ENCODE measurements around the gene ACP4. TPM values are rescaled to one million over a fixed set of nuclear protein-coding genes. Genes with fewer than 3 reads are reported as not detected.
"Not testable (repeated sequence)": the region's sequence is repeated elsewhere in the genome, so short reads cannot be mapped to it uniquely, and the experiment has no call there.

Gene ACP4
- total and polyA plus RNA-seq, 2 donors: not detected

DNA sequence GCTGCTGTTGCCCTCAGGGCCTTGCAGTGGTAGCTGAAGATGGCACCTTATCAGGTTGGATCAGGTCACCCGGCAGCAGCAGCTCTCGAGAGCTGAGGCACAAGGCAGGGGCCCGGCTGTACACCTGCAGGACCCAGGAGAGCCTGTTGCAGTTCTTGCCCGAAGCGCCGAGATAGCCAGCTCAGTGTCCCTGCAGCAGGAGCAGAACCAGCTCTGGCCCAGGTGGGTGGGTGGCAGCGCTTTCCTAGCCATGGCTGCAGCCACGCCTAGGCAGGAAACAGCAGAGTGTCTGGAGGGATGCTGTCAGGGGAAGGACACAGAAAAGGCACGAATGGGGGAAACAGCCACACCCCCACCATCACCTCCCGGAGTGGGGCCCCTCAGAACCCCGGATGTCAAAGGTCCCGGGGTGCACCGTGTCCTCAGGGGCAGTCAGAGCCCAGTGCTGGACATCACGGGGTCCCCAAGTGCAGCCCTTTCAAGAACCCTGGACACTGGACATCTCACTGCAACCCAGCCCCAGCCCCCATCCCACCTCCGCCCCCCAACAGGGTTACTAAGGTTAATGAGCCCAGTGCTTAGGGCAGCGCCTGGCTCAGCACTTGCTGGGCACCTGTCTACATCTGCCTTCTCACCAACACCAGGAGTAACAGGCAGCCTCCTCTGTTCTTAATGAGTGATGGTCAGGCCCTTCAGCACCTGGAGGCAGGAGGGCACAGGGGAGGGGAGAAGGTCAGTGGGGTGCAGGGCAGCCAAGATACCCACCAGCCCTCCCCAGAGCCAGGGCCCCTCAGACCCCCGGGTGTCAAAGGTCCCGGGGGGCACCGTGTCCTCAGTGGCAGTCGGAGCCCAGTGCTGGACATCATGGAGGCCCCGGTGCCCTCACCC is 8.7 kb downstream of the ACP4 start:
- Histone ChIP-seq H3K4me1 (ENCODE audit: control insufficient read depth in 2 of 2, insufficient read depth in 2 of 2, low read length in 2 of 2) (peaks cover 14 to 20% of the 10 kb centered on the region in 2 donors), H3K4me3 (ENCODE audit: low read length in 2 of 2) (no peak overlapping the region), H3K9me3 (ENCODE audit: control insufficient read depth in 2 of 2, insufficient read depth in 1 of 2, low read length in 1 of 2) (no peaks in the 10 kb centered on the region), H3K36me3 (ENCODE audit: control insufficient read depth in 2 of 2, insufficient read depth in 2 of 2, low read length in 1 of 2) (peaks cover 51 to 54% of the 10 kb centered on the region in 2 donors), H3K27me3 (ENCODE audit: control insufficient read depth in 2 of 2, insufficient read depth in 1 of 2, low read length in 1 of 2) (peaks cover 0 to 2% of the 10 kb centered on the region in 2 donors), H3K27ac (ENCODE audit: low read depth in 1 of 2, low read length in 1 of 2) (peak overlapping the region in 1 of 2 donors; percentile 11)
- 96% methylated on average over 21 of the region's 21 CpGs for WGBS
- no peak for DNase-seq (ENCODE audit: low read depth in 6 of 9, low spot score in 9 of 9)

- 96% methylated on average over 3 of the region's 3 CpGs for WGBS
- Histone ChIP-seq H3K27ac (ENCODE audit: low read depth in 1 of 2, low read length in 1 of 2) (peak overlapping the region in 1 of 2 donors; percentile 11), H3K4me3 (ENCODE audit: low read length in 2 of 2) (no peak overlapping the region), H3K4me1 (ENCODE audit: control insufficient read depth in 2 of 2, insufficient read depth in 2 of 2, low read length in 2 of 2) (peaks cover 14 to 17% of the 10 kb centered on the region in 2 donors), H3K9me3 (ENCODE audit: control insufficient read depth in 2 of 2, insufficient read depth in 1 of 2, low read length in 1 of 2) (no peaks in the 10 kb centered on the region), H3K36me3 (ENCODE audit: control insufficient read depth in 2 of 2, insufficient read depth in 2 of 2, low read length in 1 of 2) (peaks cover 51 to 54% of the 10 kb centered on the region in 2 donors), H3K27me3 (ENCODE audit: control insufficient read depth in 2 of 2, insufficient read depth in 1 of 2, low read length in 1 of 2) (no peaks in the 10 kb centered on the region)
- DNase-seq (ENCODE audit: low read depth in 6 of 9, low spot score in 9 of 9): no peak
Observed at GRCh38 chr19:50799547-50799851, 9.3 kb downstream of the ACP4 start.

DNA sequence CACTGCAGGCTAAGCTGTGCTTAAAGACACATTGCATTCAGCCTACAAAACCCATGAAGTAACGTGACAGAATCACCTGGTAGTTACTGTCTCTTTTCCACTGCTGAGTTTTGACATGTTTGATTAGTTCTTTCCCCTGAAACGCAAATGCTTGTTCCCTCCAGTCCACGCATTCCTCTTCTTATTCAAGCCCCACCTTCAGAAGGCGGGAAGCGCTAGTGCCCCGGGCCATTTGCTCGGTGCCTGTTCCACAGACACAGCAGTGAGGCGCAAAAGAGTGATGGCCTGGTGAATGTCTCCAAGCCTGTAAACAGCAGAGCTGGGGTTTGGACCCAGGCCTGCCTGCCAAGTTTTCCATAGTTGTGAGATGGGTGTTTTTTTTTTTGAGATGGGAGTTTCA is 10.9 kb downstream of the ACP4 start:
- Histone ChIP-seq H3K9me3 (ENCODE audit: control insufficient read depth in 2 of 2, insufficient read depth in 1 of 2, low read length in 1 of 2) (no peaks in the 10 kb centered on the region), H3K4me1 (ENCODE audit: control insufficient read depth in 2 of 2, insufficient read depth in 2 of 2, low read length in 2 of 2) (peaks cover 14% of the 10 kb centered on the region in 2 donors), H3K36me3 (ENCODE audit: control insufficient read depth in 2 of 2, insufficient read depth in 2 of 2, low read length in 1 of 2) (peaks cover 45 to 52% of the 10 kb centered on the region in 2 donors), H3K27ac (ENCODE audit: low read depth in 1 of 2, low read length in 1 of 2) (no peak overlapping the region), H3K27me3 (ENCODE audit: control insufficient read depth in 2 of 2, insufficient read depth in 1 of 2, low read length in 1 of 2) (no peaks in the 10 kb centered on the region), H3K4me3 (ENCODE audit: low read length in 2 of 2) (no peak overlapping the region)
- WGBS: 96% methylated on average over 8 of the region's 8 CpGs
- no peak for DNase-seq (ENCODE audit: low read depth in 6 of 9, low spot score in 9 of 9)

- DNase-seq (ENCODE audit: low read depth in 6 of 9, low spot score in 9 of 9): peak in 2 of 9 donors; percentile 20 to 28
- H3K27ac ChIP-seq (ENCODE audit: low read depth in 1 of 2, low read length in 1 of 2): peak overlapping the region; percentile 99
- peaks cover 21 to 28% of the 10 kb centered on the region in 2 donors for H3K36me3 ChIP-seq (ENCODE audit: control insufficient read depth in 2 of 2, insufficient read depth in 2 of 2, low read length in 1 of 2)
- no peaks in the 10 kb centered on the region for H3K9me3 ChIP-seq (ENCODE audit: control insufficient read depth in 2 of 2, insufficient read depth in 1 of 2, low read length in 1 of 2)
- H3K4me1 ChIP-seq (ENCODE audit: control insufficient read depth in 2 of 2, insufficient read depth in 2 of 2, low read length in 2 of 2): peaks cover 14% of the 10 kb centered on the region in 2 donors
- peak overlapping the region; percentile 81 to 94 for H3K4me3 ChIP-seq (ENCODE audit: low read length in 2 of 2)
- no peaks in the 10 kb centered on the region for H3K27me3 ChIP-seq (ENCODE audit: control insufficient read depth in 2 of 2, insufficient read depth in 1 of 2, low read length in 1 of 2)
- under 1% methylated on average over 40 of the region's 40 CpGs for WGBS
Observed at GRCh38 chr19:50803633-50804419, 13.6 kb downstream of the ACP4 start.

DNA sequence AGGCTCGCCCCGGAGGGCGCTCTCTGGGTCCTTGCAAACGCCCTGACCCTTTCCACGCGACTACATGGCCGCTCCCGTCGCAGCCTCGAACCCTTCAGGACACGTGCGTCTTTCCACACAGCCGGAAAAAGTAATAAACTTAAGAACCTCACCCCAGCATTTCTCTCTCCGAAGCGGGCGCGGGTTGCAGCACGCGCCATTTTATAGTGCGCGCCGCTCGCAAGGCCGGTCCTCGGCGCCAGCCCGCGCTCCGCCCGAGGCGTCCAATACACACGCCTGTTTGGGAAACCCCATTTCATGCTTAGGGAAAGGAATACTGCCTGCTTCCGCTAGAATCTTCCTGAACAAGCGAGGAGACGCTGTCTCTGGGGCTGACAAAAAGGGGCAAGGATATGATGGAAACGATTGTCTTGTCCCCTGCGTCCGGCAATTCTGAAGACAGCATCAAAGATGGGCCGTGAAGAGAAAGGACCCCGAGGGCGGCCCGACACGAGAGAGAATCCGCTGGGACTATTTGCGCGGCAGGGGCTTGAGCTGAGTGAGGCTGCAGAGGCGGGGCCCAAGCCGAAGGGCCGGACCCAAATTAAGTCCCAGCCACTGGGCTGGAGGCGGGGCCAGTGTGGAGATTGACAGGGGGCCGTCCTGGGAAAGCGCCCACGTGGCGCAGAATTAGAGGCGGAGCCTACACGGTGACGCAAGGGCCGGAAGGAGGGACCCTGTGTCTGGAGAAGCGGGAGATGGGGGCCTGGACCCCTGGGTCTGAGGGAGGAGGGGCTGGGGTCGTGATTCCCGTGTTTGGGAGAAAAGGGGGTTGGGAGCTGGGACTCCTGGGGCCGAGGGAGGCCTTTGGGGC is 14.4 kb downstream of the ACP4 start:
- Histone ChIP-seq H3K4me1 (ENCODE audit: control insufficient read depth in 2 of 2, insufficient read depth in 2 of 2, low read length in 2 of 2) (peaks cover 14% of the 10 kb centered on the region in 2 donors), H3K27ac (ENCODE audit: low read depth in 1 of 2, low read length in 1 of 2) (peak overlapping the region; percentile 99), H3K27me3 (ENCODE audit: control insufficient read depth in 2 of 2, insufficient read depth in 1 of 2, low read length in 1 of 2) (no peaks in the 10 kb centered on the region), H3K4me3 (ENCODE audit: low read length in 2 of 2) (peak overlapping the region; percentile 81 to 94), H3K36me3 (ENCODE audit: control insufficient read depth in 2 of 2, insufficient read depth in 2 of 2, low read length in 1 of 2) (peaks cover 13 to 20% of the 10 kb centered on the region in 2 donors), H3K9me3 (ENCODE audit: control insufficient read depth in 2 of 2, insufficient read depth in 1 of 2, low read length in 1 of 2) (no peaks in the 10 kb centered on the region)
- under 1% methylated on average over 62 of the region's 62 CpGs for WGBS
- DNase-seq (ENCODE audit: low read depth in 6 of 9, low spot score in 9 of 9): peak; percentile 92 to 99 (median 96)

DNA sequence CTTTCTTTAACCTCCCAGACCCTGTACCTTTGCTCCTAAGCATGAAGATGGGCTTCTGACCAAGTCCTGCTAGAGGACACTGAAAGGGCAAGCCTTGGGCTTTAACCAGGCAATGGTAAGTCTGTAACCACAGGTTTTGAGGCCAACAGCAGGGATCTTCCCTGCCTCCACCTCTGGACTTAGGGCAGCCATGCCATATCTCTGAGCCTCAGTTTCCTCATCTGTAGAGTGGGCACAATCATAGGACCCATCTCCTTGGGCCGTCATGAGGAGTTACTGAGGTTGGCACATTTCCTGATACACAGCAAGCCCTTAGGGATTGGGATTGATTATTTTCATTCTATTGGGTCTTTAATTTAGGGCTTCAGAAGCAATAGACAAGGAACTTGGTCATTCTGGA is 18.6 kb downstream of the ACP4 start:
- peaks cover under 1 to 4% of the 10 kb centered on the region in 2 donors for H3K4me1 ChIP-seq (ENCODE audit: control insufficient read depth in 2 of 2, insufficient read depth in 2 of 2, low read length in 2 of 2)
- no peak for DNase-seq (ENCODE audit: low read depth in 6 of 9, low spot score in 9 of 9)
- H3K36me3 ChIP-seq (ENCODE audit: control insufficient read depth in 2 of 2, insufficient read depth in 2 of 2, low read length in 1 of 2): no peaks in the 10 kb centered on the region
- no peak overlapping the region for H3K27ac ChIP-seq (ENCODE audit: low read depth in 1 of 2, low read length in 1 of 2)
- H3K9me3 ChIP-seq (ENCODE audit: control insufficient read depth in 2 of 2, insufficient read depth in 1 of 2, low read length in 1 of 2): no peaks in the 10 kb centered on the region
- H3K4me3 ChIP-seq (ENCODE audit: low read length in 2 of 2): no peak overlapping the region
- no peaks in the 10 kb centered on the region for H3K27me3 ChIP-seq (ENCODE audit: control insufficient read depth in 2 of 2, insufficient read depth in 1 of 2, low read length in 1 of 2)
- 77% methylated on average over 1 of the region's 1 CpG for WGBS

- H3K27ac ChIP-seq (ENCODE audit: low read depth in 1 of 2, low read length in 1 of 2); H3K4me1 ChIP-seq (ENCODE audit: control insufficient read depth in 2 of 2, insufficient read depth in 2 of 2, low read length in 2 of 2): not testable (repeated sequence)
- 90% methylated on average over 3 of the region's 3 CpGs for WGBS
Observed at GRCh38 chr19:50811622-50812238, 21.5 kb downstream of the ACP4 start.

DNA sequence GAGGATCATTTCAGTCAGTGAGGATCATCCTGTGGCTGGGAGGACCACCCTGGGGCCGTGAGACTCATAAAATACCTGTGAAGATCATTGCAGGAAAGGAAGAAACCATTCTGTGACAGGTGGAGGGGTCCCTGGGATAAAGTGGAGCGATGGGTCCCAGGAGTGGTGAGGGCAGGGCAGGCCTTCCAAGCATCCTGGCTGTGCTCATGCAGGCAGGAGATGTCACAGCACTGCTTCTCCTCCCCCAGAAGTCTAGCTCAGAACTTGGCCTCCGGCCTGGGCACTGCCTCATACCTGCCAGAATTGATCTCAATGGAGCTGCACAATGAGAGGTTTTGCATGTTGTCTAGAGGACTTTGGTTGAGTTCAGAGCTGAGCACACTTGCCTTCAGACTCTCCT is 22.3 kb downstream of the ACP4 start:
- no peaks in the 10 kb centered on the region for H3K4me1 ChIP-seq (ENCODE audit: control insufficient read depth in 2 of 2, insufficient read depth in 2 of 2, low read length in 2 of 2)
- no peaks in the 10 kb centered on the region for H3K9me3 ChIP-seq (ENCODE audit: control insufficient read depth in 2 of 2, insufficient read depth in 1 of 2, low read length in 1 of 2)
- DNase-seq (ENCODE audit: low read depth in 6 of 9, low spot score in 9 of 9): no peak
- no peak overlapping the region for H3K4me3 ChIP-seq (ENCODE audit: low read length in 2 of 2)
- no peaks in the 10 kb centered on the region for H3K36me3 ChIP-seq (ENCODE audit: control insufficient read depth in 2 of 2, insufficient read depth in 2 of 2, low read length in 1 of 2)
- WGBS: 82% methylated on average over 3 of the region's 3 CpGs
- H3K27me3 ChIP-seq (ENCODE audit: control insufficient read depth in 2 of 2, insufficient read depth in 1 of 2, low read length in 1 of 2): peaks cover 8 to 21% of the 10 kb centered on the region in 2 donors
- no peak overlapping the region for H3K27ac ChIP-seq (ENCODE audit: low read depth in 1 of 2, low read length in 1 of 2)

More at GRCh38 chr19:50811622-50812238, 21.5 kb downstream of the ACP4 start:
- H3K9me3 ChIP-seq (ENCODE audit: control insufficient read depth in 2 of 2, insufficient read depth in 1 of 2, low read length in 1 of 2); H3K36me3 ChIP-seq (ENCODE audit: control insufficient read depth in 2 of 2, insufficient read depth in 2 of 2, low read length in 1 of 2); H3K4me3 ChIP-seq (ENCODE audit: low read length in 2 of 2); DNase-seq (ENCODE audit: low read depth in 6 of 9, low spot score in 9 of 9): not testable (repeated sequence)
- peaks cover 5 to 14% of the 10 kb centered on the region in 2 donors for H3K27me3 ChIP-seq (ENCODE audit: control insufficient read depth in 2 of 2, insufficient read depth in 1 of 2, low read length in 1 of 2)
